ENCODE measurements around the gene ZNF436.

GRCh38 chr1:23330846-23331245 lies 38.8 kb downstream of the ZNF436 start:
- TF ChIP-seq CTCF (conservative IDR thresholded peaks at IDR 0.05; ENCODE audit: low read depth in 2 of 2) (no peak), ETS1 (IDR thresholded peaks at IDR 0.05) (no peak), STAT1 (IDR thresholded peaks at IDR 0.05; ENCODE audit: unreplicated experiment) (no peak), EZH2 (IDR thresholded peaks at IDR 0.05; ENCODE audit: low read depth, unreplicated experiment) (no peak), ZNF114 (CRISPR knock-in tag; IDR thresholded peaks at IDR 0.05) (no peak), EZH2phosphoT487 (IDR thresholded peaks at IDR 0.05; ENCODE audit: unreplicated experiment) (no peak), ZNF462 (CRISPR knock-in tag; IDR thresholded peaks at IDR 0.05) (no peak), POLR2AphosphoS5 (IDR thresholded peaks at IDR 0.05; ENCODE audit: low read depth) (no peak), NANOG (IDR thresholded peaks at IDR 0.05; ENCODE audit: borderline replicate concordance) (no peak)
- TF ChIP-seq, protein P1, sequence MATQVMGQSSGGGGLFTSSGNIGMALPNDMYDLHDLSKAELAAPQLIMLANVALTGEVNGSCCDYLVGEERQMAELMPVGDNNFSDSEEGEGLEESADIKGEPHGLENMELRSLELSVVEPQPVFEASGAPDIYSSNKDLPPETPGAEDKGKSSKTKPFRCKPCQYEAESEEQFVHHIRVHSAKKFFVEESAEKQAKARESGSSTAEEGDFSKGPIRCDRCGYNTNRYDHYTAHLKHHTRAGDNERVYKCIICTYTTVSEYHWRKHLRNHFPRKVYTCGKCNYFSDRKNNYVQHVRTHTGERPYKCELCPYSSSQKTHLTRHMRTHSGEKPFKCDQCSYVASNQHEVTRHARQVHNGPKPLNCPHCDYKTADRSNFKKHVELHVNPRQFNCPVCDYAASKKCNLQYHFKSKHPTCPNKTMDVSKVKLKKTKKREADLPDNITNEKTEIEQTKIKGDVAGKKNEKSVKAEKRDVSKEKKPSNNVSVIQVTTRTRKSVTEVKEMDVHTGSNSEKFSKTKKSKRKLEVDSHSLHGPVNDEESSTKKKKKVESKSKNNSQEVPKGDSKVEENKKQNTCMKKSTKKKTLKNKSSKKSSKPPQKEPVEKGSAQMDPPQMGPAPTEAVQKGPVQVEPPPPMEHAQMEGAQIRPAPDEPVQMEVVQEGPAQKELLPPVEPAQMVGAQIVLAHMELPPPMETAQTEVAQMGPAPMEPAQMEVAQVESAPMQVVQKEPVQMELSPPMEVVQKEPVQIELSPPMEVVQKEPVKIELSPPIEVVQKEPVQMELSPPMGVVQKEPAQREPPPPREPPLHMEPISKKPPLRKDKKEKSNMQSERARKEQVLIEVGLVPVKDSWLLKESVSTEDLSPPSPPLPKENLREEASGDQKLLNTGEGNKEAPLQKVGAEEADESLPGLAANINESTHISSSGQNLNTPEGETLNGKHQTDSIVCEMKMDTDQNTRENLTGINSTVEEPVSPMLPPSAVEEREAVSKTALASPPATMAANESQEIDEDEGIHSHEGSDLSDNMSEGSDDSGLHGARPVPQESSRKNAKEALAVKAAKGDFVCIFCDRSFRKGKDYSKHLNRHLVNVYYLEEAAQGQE (IDR thresholded peaks at IDR 0.05; ENCODE audit: unreplicated experiment) = no peak

Measured in GM23338 (cell line).